Measurements from ENCODE around the gene MFGE8.

MFGE8 gene

GRCh38 chr15:88908123-88908522 lies 5.1 kb downstream of the MFGE8 start:
- no peak overlapping the region for H3K4me3 ChIP-seq (ENCODE audit: control insufficient read depth, low read depth, low read length)
- TF ChIP-seq CTCF (IDR thresholded peaks at IDR 0.05; ENCODE audit: control insufficient read depth, insufficient read depth, low read depth, low read length, missing control alignments): no peak
- DNase-seq (ENCODE audit: low read depth): no peak

- no peak overlapping the region for H3K4me3 ChIP-seq (ENCODE audit: control insufficient read depth, low read depth, low read length)
- no peak for TF ChIP-seq CTCF (IDR thresholded peaks at IDR 0.05; ENCODE audit: control insufficient read depth, insufficient read depth, low read depth, low read length, missing control alignments)
- DNase-seq (ENCODE audit: low read depth): no peak
These were observed 6.1 kb downstream of the MFGE8 start for GRCh38 chr15:88907111-88907510.

DNA sequence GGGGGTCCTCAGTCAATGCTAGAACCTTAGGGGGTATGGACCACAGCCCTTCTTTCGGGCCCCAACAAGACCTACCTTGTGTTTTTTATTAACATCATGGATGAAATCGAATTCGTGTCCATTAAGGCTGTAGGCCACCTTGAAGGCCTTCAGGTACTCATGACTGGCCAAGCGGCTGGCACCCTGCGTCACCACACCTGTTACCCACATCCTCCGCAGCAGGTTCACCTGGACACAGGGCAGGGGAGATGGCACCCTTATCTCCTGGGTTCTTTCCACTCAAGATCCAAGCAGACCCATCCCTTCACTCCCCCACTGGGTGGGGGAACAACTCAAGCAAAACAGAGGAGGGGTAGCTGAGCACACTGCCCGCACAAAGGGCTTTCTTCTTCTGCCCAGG lies 6.6 kb downstream of the MFGE8 start:
- H3K4me3 ChIP-seq (ENCODE audit: control insufficient read depth, low read depth, low read length): no peak overlapping the region
- TF ChIP-seq CTCF (IDR thresholded peaks at IDR 0.05; ENCODE audit: control insufficient read depth, insufficient read depth, low read depth, low read length, missing control alignments): no peak
- DNase-seq (ENCODE audit: low read depth): no peak

DNA sequence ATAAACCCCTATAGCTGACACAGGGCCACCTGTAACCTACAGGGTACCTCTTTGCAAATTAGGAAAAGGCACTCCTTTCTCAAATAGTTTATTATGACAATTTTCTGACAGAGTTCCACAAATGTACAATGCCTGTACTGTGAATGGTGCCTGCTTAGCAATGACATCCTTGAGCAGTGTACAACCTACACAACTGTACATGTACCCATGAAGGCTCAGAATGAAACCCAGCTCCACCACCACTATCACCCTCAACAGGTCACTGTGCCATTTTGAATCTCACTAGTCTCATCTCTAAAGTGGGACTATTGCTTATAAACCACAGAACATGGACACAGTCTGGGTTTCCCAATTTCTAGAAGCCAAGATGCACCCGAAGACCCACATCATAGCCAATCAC lies 7.0 kb downstream of the MFGE8 start:
- no peak overlapping the region for H3K4me3 ChIP-seq (ENCODE audit: control insufficient read depth, low read depth, low read length)
- DNase-seq (ENCODE audit: low read depth): no peak
- TF ChIP-seq CTCF (IDR thresholded peaks at IDR 0.05; ENCODE audit: control insufficient read depth, insufficient read depth, low read depth, low read length, missing control alignments): no peak

DNA sequence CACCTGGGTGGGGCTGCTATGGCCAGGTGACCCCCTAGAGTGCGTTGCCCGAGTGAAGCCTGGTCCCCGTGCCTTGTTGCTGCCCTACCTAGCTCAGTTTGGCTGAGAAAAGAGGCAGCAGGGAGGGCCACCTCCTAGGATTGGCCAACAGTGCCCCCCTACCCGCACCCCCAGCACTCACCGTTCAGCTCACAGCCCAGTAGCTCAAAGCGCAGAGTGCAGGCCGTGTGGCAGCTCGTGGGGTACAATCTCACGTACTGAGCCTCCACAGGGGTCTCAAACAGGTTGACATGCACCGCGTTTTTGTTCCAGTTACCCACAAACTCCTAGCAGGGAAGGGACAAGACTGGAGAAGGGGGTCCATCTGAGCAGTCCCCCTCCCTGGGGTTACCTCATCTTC lies 7.6 kb downstream of the MFGE8 start:
- no peak overlapping the region for H3K4me3 ChIP-seq (ENCODE audit: control insufficient read depth, low read depth, low read length)
- TF ChIP-seq CTCF (IDR thresholded peaks at IDR 0.05; ENCODE audit: control insufficient read depth, insufficient read depth, low read depth, low read length, missing control alignments): no peak
- no peak for DNase-seq (ENCODE audit: low read depth)

GRCh38 chr15:88904624-88905327 lies 8.4 kb downstream of the MFGE8 start:
- no peak overlapping the region for H3K4me3 ChIP-seq (ENCODE audit: control insufficient read depth, low read depth, low read length)
- peak; percentile 95 for TF ChIP-seq CTCF (IDR thresholded peaks at IDR 0.05; ENCODE audit: control insufficient read depth, insufficient read depth, low read depth, low read length, missing control alignments)
- peak; percentile 33 for DNase-seq (ENCODE audit: low read depth)

All from AG09309 (cell line).